HG03175 (cell line): ENCODE data around the gene DDX25.

Experiments used
- ATAC-seq: cut with Tn5 transposase; IDR thresholded peaks from one replicate; pipeline ENCODE4 v1.9.1; 2021; ENCODE audit warnings: mild to moderate bottlenecking, moderate library complexity; ENCODE audit not compliant: unreplicated experiment

Gene DDX25

DNA sequence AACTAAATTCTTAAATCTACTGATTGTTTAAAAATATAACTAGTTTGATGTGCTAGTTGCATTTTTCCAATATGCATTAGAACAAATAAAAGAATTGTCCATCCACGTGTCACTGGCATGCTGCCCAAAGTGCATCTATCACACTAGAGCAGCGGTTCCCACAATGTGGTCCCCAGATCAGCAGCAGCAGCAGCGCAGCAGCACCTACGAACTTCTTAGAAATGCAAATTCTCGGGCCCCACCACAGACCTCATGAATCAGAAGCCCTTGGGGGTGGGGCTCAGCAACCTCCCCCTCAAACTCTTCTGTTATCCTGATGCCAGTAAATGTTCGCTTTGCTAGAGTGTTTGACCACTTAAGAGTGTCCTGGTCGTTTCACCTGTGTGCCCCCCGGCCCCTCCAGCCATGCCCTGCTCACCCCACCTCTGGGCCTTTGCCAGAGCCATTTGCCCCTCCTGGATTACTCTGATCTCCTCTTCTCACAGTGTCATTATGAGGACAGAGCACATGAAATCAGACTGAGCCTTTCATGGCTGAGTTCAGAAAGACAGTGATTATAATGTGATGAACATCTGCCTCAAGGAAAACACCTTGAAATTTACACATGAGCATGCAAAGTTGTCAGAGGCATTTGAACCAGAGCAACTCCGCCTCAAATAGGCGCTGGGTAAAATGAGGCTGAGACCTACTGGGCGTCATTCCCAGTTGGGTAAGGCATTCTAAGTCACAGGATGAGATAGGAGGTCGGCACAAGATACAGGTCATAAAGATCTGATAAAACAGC lies 28.9 kb downstream of the DDX25 start:
- ATAC-seq: no peak

DNA sequence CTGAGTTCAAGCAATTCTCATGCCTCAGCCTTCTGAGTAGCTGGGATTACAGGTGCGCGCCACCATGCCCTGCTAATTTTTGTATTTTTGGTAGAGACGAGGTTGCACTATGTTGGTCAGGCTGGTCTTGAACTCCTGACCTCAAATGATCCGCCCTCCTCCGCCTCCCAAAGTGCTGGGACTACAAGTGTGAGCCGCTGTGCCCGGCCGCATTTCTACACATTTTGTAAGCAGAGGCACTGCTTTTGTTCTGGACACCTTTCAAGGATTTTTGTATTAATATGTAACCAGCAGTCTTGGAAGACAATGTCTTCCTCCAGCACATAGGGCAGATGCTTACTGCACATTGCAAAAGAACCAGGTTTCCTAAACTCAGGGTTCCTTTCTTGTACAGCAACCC lies 30.2 kb downstream of the DDX25 start:
- no peak for ATAC-seq

DNA sequence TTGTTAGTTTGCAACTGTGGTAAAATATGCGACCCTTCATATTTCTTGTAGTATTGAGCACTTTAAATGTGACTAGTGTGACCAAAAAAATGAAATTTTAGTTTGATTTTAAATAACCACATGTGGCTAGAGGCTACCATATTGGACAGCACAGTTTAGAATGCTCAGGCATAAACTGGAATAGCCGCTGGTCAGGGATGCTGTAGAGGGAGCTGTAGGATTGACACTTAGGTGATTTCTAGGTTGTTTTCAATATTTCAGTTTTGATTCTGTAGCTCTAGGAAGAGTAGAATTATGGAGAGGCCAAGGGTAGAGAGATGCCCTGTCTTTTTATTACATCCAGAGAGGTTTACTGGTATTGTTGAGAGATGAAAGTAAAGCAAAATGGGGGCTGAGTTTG lies 30.7 kb downstream of the DDX25 start:
- ATAC-seq: no peak

DNA sequence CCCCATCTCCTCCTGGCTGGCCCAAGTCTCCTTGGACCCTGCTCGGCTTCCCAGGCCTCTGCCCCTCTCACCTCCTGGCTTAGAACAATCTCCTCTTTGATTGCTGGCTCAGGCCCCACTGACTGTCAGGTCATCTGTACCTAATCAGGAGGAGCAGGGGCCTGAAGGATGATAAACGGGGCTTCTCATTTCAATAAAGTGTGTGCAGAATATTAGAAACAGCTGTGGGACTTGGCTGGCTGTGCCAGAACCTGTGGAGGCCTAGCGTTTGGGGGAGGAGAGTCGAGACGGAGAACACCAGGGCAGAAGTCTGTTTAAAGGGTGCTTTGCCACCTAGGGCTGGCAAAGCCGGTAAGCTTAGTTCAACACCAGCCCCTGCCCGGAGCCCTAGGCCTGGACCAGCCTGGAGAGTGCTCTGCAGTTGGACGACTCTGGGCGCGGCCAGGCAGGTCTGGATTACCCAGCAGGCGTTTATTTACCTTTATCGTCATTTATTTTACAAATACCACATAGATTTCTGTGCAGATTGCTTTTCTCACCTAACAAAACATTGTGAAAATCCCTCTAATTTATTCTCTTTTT lies 31.4 kb downstream of the DDX25 start:
- no peak for ATAC-seq

DNA sequence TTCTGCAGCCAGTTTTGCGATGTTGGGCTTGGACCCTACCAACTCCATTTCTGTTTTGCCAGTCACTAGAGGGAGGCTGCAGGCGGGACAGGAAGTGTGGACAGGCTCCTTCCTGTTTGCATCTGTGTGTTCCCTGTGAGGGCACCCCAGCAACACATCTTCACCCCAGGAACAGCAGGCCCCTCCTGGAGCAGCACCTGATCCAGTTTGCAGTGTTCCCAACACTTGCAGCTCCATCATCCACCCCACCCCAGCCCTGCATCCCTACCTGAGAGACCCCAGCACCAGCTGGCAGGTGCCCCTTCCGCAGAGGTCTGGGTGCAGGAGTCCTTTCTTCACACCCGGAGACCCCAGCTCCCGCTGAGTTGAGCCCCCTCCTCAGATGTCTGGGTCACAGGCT lies 34.1 kb downstream of the DDX25 start:
- ATAC-seq: no peak

DNA sequence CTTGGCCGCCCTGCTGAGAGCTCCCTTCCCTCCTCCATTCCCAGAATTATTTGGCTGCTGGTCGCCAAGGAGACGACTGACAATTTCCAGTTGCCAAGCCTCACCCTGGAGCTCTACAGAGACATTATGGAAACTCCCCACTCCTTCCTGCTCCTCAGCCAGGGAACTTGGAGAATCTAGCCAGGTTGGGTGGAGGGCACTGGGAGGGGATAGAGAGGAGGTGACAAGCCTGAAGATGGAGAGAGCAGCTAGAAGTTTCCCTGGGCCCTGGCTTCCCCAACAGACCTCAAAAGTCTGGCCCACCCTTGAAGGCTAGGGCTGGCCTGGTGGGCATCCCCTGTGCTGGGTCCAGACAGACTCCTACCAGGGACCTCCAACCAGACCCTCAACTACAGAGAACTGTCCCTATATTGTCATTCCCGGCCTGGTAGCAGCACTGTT lies 34.8 kb downstream of the DDX25 start:
- ATAC-seq: no peak

DNA sequence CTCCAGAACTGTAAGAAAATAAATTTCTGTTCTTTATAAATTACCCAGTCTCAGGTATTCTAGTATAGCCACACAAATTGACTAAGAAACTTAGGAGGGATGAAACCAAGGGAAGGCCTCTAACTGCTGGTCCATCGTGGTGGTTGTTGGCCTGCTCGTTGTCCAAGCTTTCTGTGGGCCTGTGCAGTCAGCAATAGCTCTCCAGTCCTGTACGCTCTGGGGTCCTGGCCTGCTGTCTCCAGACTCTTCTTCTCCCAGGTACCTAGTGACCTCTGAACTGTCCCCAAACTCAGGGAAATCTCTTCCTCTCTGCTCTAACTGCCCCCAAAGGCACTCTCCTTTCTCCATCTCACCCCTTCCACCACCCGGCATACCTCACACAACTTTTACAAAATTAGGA lies 35.8 kb downstream of the DDX25 start:
- ATAC-seq: no peak

DNA sequence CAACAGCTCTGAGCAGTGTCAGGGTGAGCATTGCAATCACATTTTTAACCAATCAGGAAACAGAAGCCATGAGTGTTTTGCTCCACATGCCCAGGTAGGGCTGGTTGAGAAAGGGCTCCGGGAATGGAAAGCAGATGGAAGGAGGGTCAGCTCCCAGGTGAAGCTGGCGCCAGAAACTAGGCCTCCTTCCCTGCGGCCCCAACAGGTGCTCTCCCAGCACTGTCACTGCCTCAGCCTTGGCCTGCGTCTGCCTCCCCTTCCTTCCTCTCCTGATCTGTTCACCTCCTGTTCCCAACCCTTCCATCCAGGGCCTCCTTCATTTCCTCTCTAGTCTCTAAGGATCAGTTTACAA lies 36.9 kb downstream of the DDX25 start:
- ATAC-seq: no peak

DNA sequence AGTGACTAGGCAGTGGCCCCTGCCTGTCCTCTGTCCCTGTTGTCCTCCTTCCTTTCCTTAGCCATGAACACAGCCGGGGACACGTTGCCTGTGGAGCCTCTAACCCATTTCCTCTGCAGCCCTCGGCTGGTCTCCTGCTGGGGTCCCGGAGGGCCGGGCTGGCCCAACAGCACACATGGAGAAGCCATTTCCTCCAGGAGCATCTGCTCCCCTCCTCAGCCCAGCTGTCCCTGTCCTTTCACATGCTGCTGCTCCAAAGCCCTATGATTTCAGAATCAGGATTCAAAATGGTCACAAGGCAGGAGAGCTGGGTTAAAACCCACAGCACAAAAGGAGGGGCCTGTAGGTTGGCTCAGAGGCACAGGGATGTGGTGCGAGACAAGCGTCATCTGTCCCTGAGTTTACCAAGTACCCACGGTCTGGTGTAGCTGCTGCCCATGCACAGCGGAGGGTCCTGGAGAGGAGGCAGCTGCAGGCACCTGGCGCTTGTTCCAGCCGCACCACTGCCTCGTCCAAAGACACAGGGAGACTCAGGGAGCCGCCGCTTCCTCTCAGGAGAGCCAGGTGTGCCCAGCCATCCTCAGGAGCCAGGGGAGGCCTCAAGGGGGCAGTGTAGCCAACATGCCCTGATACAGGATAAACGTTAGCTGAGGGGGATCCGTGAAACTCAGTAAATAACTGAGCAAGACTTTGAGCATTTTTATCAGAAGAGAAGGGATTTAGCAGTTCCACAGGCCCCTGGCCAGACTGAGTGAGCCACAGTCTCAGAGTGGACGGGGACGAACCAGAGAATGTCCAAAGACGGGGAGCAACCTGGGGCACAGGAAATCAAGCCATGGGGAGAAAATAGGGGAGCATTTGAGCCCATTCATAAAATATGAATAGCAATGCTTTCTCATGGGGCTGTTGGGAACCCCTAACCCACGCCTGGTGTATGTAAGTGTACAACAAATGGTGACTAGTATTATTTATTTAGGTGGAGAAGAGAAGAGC lies 37.6 kb downstream of the DDX25 start:
- ATAC-seq: peak; percentile 57

DNA sequence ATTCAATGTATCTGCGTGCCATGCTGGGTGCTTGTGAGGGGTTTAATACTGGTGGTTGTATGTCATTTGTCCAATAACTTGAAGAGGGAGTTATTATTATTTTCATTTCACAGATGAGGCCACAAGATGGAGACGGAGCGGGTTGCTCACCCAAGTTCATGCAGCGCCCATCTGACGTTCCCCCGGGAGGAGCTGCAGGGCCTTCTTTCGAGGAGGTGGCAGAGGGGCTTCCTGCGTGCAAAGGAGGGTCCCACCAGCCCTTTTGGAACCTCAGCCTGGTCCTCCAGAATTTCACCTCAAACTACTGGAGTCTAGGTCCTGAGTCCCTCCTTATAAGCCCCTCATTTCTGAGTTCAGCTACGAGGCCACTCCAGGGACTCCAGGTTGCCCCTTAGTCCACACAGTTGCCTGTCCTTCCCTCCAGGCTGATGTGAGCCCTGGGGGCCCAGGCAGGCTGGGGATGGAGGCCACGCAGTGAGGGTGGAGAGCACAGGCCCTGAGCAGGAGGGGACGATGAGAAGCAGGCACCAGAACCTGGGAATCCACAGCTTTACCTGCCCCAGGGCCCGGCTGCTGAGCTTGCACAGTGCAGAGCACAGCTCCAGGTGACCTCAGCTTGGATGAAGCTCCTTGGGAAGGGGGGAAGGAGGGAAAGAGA lies 38.6 kb downstream of the DDX25 start:
- ATAC-seq: no peak

DNA sequence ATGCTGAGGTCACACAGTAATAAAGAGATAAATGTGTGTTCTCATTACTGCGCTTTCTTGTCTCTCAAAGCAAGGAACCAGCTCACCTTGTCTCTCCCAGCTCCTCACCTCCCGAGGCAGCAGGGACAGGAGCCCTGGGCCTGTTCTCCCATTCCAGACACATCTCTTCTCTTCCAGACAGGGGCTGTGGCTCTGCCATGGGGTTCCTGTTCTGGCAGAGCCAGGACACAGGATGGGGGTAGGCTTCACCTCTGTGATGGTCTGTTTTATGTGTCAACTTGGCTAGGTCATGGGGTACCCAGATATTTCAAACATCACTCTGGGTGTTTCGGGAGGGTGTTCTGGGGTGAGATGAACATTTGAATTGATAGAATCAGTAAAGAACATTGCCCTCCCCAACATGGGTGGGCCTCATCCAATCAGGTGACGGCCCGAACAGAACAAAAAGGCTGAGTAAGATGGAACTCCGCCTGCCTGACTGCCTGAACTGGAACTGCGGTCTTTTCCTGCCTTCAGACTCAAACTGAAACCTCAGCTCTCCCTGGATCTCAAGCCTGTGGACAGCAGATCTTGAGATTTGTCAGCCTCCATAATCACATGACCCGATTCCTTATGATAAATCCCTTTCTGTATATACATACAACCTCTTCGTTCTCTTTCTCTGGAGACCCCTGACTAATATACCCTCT lies 39.5 kb downstream of the DDX25 start:
- ATAC-seq: no peak

DNA sequence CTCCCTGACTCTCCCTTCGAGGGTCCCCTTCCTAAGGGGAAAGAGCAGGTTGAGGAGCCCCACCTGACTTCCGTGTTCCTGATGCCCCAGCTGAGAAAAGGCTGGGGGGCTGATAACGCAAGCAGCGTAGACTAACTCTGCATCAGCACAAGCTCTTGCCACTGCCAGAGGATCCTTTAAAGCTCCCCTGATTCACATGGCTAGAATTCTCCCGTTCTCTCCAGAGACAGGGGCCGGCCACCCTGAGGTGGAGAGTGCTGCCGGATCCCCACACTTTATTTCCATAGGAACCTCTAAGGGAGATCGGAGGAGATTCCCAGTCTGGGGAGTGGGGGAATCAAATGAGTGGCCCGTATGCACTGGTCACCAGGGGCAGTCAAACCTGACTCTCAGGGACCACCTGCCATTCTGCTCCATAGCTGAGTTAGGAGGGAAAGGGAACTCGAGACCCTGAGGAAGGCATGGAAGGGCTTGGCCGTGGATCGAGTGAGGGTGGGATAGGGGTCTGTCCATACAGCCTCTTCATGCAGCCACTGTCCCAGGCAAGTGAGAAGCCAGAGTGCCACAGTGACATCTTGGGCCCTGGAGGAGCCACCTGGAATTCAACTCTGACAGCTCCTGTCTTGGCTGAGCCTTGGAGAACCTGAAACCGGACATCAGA lies 40.2 kb downstream of the DDX25 start:
- ATAC-seq: no peak

DNA sequence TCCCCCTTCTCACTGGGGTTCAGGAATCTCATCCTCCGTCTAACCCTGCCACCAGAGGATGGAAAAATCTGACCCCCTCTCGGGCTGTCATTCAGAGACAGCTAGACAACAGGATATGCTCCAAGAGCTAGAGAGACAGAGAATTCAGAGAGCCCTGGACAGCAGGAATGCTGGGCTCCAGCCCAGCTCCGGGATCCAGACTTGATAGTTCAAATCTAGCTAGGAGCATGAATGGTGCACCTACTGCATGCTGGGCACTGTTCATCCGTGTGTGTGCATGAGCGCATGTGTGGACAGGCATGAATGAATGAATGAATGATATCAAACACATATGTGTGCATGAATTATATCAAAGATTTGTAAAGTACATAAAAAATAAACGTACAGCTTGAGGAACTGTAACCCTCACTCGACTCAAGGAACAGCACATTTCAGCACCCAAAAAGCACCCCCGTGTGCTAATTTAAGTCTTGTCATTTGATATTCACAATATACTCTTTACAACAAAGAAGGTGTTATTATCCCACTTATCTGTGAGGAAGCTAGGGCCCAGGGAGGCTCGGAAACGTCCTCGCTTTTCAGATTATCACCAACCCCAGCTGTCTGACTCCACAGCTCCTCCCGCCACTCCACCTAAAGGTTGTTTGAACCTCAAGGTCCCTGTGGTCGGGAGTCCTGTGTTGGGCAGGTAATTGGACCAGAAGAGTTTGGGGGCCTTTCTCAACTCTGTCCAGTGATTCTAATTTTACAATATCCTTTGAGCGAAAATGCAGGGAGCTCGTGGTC lies 40.9 kb downstream of the DDX25 start:
- no peak for ATAC-seq

DNA sequence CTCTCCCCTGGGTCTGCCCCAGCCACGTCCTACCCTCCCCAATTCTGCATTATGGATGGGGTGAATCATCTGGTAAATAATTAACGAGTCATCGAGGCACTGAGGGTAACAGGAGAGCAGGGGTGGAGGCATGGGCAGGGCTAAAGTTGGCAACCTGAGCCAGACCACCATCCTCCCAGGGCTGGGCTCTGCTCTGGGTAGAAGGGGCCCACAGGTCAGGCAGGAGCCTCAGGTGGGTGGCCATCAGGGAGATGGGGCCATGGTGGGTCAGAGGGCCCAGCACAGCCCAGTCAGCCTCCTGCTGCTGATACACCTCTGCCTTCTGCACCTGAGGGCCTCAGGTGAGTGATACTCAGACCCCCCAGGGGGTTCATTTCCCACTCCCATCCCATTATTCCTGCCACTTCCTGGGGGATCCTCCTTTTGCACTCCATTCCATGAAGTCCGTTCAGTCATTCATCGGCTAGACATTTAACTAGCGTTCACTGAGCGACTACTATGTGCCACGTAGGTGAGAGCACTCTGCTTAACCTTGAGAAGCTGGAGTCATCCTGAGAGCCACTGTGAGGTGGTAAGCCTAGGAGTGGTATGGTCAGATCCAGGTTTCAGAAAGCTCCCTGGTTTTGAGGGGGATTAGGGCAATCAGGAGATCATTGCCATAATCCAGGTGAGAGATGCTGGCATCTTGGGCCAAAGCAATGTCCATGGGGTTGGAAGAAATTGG lies 41.7 kb downstream of the DDX25 start, which contains the start of gene VSIG10L2:
Gene VSIG10L2 (plus strand): TSS at position 248 of the 724 bp plus-strand sequence. CDS start 12 bp downstream, at position 260.
- ATAC-seq: no peak

DNA sequence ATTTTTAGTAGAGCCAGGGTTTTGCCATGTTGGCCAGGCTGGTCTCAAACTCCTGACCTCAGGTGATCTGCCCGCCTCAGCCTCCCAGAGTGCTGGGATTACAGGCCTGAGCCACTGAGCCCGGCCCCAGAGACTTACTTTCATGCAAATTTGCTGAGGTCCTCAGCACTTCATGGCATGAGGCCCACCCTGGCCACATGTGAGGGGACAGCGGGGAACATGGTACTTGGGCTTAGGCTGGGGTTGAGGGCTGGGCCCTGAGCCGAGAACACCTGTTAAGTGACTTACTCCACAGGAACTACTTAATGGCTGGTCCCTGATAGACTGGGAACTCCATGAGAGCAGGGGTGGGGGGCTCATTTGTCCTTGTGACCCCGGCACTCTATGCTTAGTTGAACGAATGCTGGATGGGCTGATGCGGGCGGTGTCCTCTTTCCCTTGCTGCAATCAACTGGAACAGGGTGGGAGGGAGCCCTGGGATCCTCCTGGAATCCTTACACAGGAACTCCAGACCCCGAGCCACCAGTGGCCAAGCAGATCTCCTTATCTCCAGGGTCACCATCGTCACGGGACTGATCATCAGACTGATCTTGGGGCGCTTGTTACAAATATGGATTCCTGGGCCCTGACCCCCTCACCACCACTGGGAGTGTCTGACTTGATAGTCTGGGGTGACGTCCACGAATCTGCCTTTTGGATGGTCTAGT lies 42.6 kb downstream of the DDX25 start:
- ATAC-seq: no peak

DNA sequence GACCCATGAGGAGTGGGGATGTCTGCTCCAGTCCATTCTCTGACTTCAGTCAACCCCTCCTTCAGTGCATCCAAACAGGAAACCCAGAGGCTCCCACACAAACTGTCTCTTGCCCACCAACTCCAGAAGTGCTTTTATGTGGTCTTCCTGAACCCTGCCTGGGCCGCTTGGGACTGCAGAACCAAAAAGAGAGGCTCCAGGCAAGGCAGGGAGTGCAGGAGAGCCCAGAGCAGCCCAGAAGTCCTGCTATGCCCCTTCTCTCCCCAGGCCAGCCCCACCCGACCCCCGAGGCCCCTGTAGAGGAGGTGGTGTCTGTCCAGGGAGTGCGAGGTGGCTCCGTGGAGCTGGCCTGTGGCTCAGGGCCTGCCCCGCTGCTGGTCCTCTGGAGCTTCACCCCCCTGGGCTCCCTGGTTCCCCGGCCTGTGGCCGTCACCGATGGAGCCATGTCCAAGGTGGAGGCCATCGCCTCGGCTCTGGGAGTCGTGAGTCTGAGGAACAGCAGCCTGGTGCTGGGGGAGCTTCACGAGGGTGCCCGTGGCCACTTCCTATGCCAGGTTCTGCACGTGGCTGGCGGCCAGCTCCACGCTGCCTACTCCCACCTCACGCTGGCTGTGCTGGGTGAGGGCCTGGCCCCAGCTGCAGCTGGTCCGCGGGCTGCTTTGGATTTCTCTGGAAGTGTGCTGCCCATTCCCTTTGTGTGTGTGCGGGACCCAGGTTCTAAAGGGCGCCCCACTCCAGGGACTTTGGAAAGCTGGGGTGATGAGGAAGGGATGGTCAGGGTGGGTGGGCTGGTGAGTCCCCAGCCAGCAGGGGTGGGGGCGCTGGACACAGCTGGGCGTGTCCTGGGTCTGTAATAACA lies 43.3 kb downstream of the DDX25 start:
- ATAC-seq: no peak
